Astrocyte (in vitro differentiated cells and primary cell): ENCODE results near the gene BRD4. TPM values are rescaled to one million over a fixed set of nuclear protein-coding genes. Genes with fewer than 3 reads are reported as not detected.

Source experiments
- DNase-seq: peaks from one replicate; pipeline ENCODE4 v3.0.0-alpha.2; 2010; ENCODE audit warnings: low read depth
- FAIRE-seq: peaks from 2 replicates; lab custom pipeline; 2011; peaks lifted over from hg19 to GRCh38; lab: Jason Lieb, UNC
- H2AFZ ChIP-seq: 2 replicates; pipeline ENCODE4 v1.6.0; 2012; ENCODE audit warnings: low read depth, low read length, inconsistent platforms
- H3K27ac ChIP-seq: 2 replicates; pipeline ENCODE4 v1.5.1; 2011; ENCODE audit warnings: low read depth, low read length, inconsistent platforms
- H3K27me3 ChIP-seq: 2 replicates; pipeline ENCODE4 v1.6.0; 2011; ENCODE audit warnings: low read length, inconsistent platforms; ENCODE audit not compliant: insufficient read depth
- H3K36me3 ChIP-seq: 2 replicates; pipeline ENCODE4 v1.5.1; 2011; ENCODE audit warnings: low read length, inconsistent platforms; ENCODE audit not compliant: insufficient read depth
- H3K4me1 ChIP-seq: 2 replicates; pipeline ENCODE4 v1.5.1; 2011; ENCODE audit warnings: low read length, inconsistent platforms; ENCODE audit not compliant: insufficient read depth
- H3K4me2 ChIP-seq: 2 replicates; pipeline ENCODE4 v1.6.0; 2012; ENCODE audit warnings: low read length, inconsistent platforms
- H3K4me3 ChIP-seq: 2 replicates; pipeline ENCODE4 v1.5.1; 2011; ENCODE audit warnings: low read depth, mild to moderate bottlenecking, low read length, inconsistent platforms; ENCODE audit not compliant: insufficient read depth
- H3K79me2 ChIP-seq: 2 replicates; pipeline ENCODE4 v1.6.0; 2012; ENCODE audit warnings: mild to moderate bottlenecking, low read length, inconsistent platforms; ENCODE audit not compliant: insufficient read depth
- H3K9ac ChIP-seq: 2 replicates; pipeline ENCODE4 v1.6.0; 2012; ENCODE audit warnings: mild to moderate bottlenecking, low read length, inconsistent platforms
- H3K9me3 ChIP-seq: 2 replicates; pipeline ENCODE4 v1.5.1; 2012; ENCODE audit warnings: low read depth, mild to moderate bottlenecking, low read length, inconsistent platforms; ENCODE audit not compliant: insufficient read depth
- H4K20me1 ChIP-seq: 2 replicates; pipeline ENCODE4 v1.6.0; 2012; ENCODE audit warnings: low read length, inconsistent platforms; ENCODE audit not compliant: insufficient read depth
- H3K27ac Mint-ChIP-seq: one replicate; pipeline ENCODE4 v1.8.0; 2021; ENCODE audit warnings: mild to moderate bottlenecking, mixed read lengths; ENCODE audit not compliant: unreplicated experiment
- H3K27me3 Mint-ChIP-seq: one replicate; pipeline ENCODE4 v1.8.0; 2021; ENCODE audit warnings: low read depth, mixed read lengths; ENCODE audit not compliant: unreplicated experiment
- H3K36me3 Mint-ChIP-seq: one replicate; pipeline ENCODE4 v1.8.0; 2021; ENCODE audit warnings: low read depth, mixed read lengths; ENCODE audit not compliant: unreplicated experiment
- H3K4me1 Mint-ChIP-seq: one replicate; pipeline ENCODE4 v1.8.0; 2021; ENCODE audit warnings: low read depth, mixed read lengths; ENCODE audit not compliant: unreplicated experiment
- H3K4me3 Mint-ChIP-seq: one replicate; pipeline ENCODE4 v1.8.0; 2021; ENCODE audit warnings: mild to moderate bottlenecking, moderate library complexity, mixed read lengths; ENCODE audit not compliant: unreplicated experiment
- H3K9me3 Mint-ChIP-seq: one replicate; pipeline ENCODE4 v1.8.0; 2021; ENCODE audit warnings: mild to moderate bottlenecking, mixed read lengths; ENCODE audit not compliant: unreplicated experiment
- CTCF ChIP-seq: IDR thresholded peaks from 2 replicates; pipeline ENCODE4 v1.5.1; 2011; ENCODE audit warnings: low read depth, mild to moderate bottlenecking, inconsistent platforms, low read length, moderate library complexity; ENCODE audit not compliant: insufficient read depth
- EZH2 ChIP-seq: IDR thresholded peaks from 2 replicates; pipeline ENCODE4 v1.6.1; 2012; ENCODE audit warnings: mild to moderate bottlenecking, low read length, inconsistent platforms; ENCODE audit not compliant: insufficient read depth
- total RNA-seq: library from RNA; stranded (reverse); gene quantifications from 2 replicates; pipeline ENCODE4 v1.2.1, GENCODE V29; 2021

The BRD4 gene
- total RNA-seq, 1 donor from 2014 or later, result 128 TPM

- Mint-ChIP-seq H3K9me3 (no peaks in the 10 kb centered on the region), H3K27ac (no peak overlapping the region), H3K27me3 (no peaks in the 10 kb centered on the region), H3K4me1 (peaks cover 16% of the 10 kb centered on the region), H3K4me3 (peak overlapping the region; percentile 75), H3K36me3 (peaks cover 13% of the 10 kb centered on the region)
- Histone ChIP-seq H3K27me3 (no peaks in the 10 kb centered on the region), H4K20me1 (peaks cover 42% of the 10 kb centered on the region), H3K9me3 (no peaks in the 10 kb centered on the region), H3K79me2 (peaks cover 13% of the 10 kb centered on the region), H3K27ac (no peak overlapping the region), H3K9ac (no peak overlapping the region), H2AFZ (no peak overlapping the region), H3K4me2 (no peak overlapping the region), H3K4me1 (peaks cover 13% of the 10 kb centered on the region), H3K36me3 (no peaks in the 10 kb centered on the region), H3K4me3 (no peak overlapping the region)
- DNase-seq (no peak), FAIRE-seq (no peak)
- TF ChIP-seq EZH2 (no peak), CTCF (no peak)
These were observed 134.9 kb downstream of the BRD4 start for GRCh38 chr19:15197275-15197941.

GRCh38 chr19:15196360-15197005 is 135.9 kb downstream of the BRD4 start:
- Histone ChIP-seq H3K9ac (no peak overlapping the region), H3K4me3 (no peak overlapping the region), H3K79me2 (peaks cover 13% of the 10 kb centered on the region), H4K20me1 (peaks cover 42% of the 10 kb centered on the region), H3K36me3 (no peaks in the 10 kb centered on the region), H3K27me3 (no peaks in the 10 kb centered on the region), H3K4me1 (peaks cover 13% of the 10 kb centered on the region), H2AFZ (no peak overlapping the region), H3K4me2 (peak overlapping the region; percentile 84), H3K27ac (no peak overlapping the region), H3K9me3 (no peaks in the 10 kb centered on the region)
- TF ChIP-seq EZH2, result no peak
- no peak for TF ChIP-seq CTCF
- peaks cover 16% of the 10 kb centered on the region for H3K4me1 Mint-ChIP-seq
- H3K9me3 Mint-ChIP-seq, result no peaks in the 10 kb centered on the region
- H3K27ac Mint-ChIP-seq, result peak overlapping the region; percentile 62
- FAIRE-seq (no peak), DNase-seq (no peak)
- H3K4me3 Mint-ChIP-seq, result peak overlapping the region; percentile 57
- peaks cover 17% of the 10 kb centered on the region for H3K36me3 Mint-ChIP-seq
- H3K27me3 Mint-ChIP-seq, result no peaks in the 10 kb centered on the region
